Coronary artery (tissue), 2 donors: ENCODE results near the gene DCTN2.
A peak's percentile ranks its signal among the peaks of the same experiment; 100 is the strongest.

Experiments
- DNase-seq: peaks from one replicate; pipeline ENCODE4 v3.0.0-alpha.2; 2017; ENCODE audit warnings: low spot score
- H3K27ac ChIP-seq, 2 donors: fragments of 200-600 bp; sonication (generic); one replicate each; pipeline ENCODE4 v1.5.1; 2016 to 2019
- H3K4me3 ChIP-seq: fragments of 200-600 bp; sonication (generic); 2 replicates; pipeline ENCODE4 v1.5.1; 2016; ENCODE audit warnings: mild to moderate bottlenecking, moderate library complexity
- CTCF ChIP-seq: fragments of 200-600 bp; sonication (generic); IDR thresholded peaks from one replicate; pipeline ENCODE4 v1.5.1; 2019; ENCODE audit warnings: antibody characterized with exemption

Gene DCTN2

GRCh38 chr12:57525615-57526383, 21.2 kb downstream of the DCTN2 start:
- Histone ChIP-seq H3K27ac (no peak overlapping the region), H3K4me3 (no peak overlapping the region)
- no peak for DNase-seq
- TF ChIP-seq CTCF: no peak

GRCh38 chr12:57524814-57525614, 22.0 kb downstream of the DCTN2 start:
- no peak for DNase-seq
- peak overlapping the region; percentile 97 for H3K4me3 ChIP-seq
- H3K27ac ChIP-seq: no peak overlapping the region
- TF ChIP-seq CTCF: no peak

- TF ChIP-seq CTCF: no peak
- H3K27ac ChIP-seq: peak overlapping the region; percentile 98 to 99
- H3K4me3 ChIP-seq: peak overlapping the region; percentile 97
- no peak for DNase-seq
Observed at GRCh38 chr12:57523706-57524614, 23.0 kb downstream of the DCTN2 start.

- Histone ChIP-seq H3K27ac (peak overlapping the region; percentile 98 to 99), H3K4me3 (peak overlapping the region; percentile 97)
- no peak for TF ChIP-seq CTCF
- DNase-seq: peak; percentile 86
Observed at GRCh38 chr12:57522887-57523705, 23.9 kb downstream of the DCTN2 start.

GRCh38 chr12:57522011-57522886, 24.7 kb downstream of the DCTN2 start, which contains the start of gene MBD6:
Gene MBD6, plus strand, starts transcription at chr12:57522824. Its CDS starts 1,480 bp downstream, at chr12:57524304.
- DNase-seq: peak; percentile 97
- Histone ChIP-seq H3K27ac (peak within 1 kb of the TSS; percentile 98 to 99), H3K4me3 (peak within 1 kb of the TSS; percentile 97)
- no peak for TF ChIP-seq CTCF
